Measurements from ENCODE around the gene RPTOR. TPM values are rescaled to one million over a fixed set of nuclear protein-coding genes. Genes with fewer than 3 reads are reported as not detected.

The RPTOR gene
- total RNA-seq, 3 donors from 2014 or later = 21.4 to 27.5 (median 23.6) TPM

GRCh38 chr17:80982426-80982974, 437.9 kb downstream of the RPTOR start:
- intact Hi-C loops (cut with DNase I; ENCODE audit: low total_unique reads) = loop anchor here (10.0 kb wide), 1 partner anchor 558 kb away; no protein-coding TSS in a partner anchor
- no peaks in the 10 kb centered on the region for H3K36me3 ChIP-seq
- H3K9me3 ChIP-seq = no peaks in the 10 kb centered on the region
- H3K4me1 ChIP-seq = no peaks in the 10 kb centered on the region
- peaks cover 8 to 14% of the 10 kb centered on the region in 2 donors for H3K27me3 ChIP-seq
- H3K4me3 ChIP-seq = no peak overlapping the region
- no peak for TF ChIP-seq POLR2A (IDR thresholded peaks at IDR 0.05)
- no peak for TF ChIP-seq CTCF (IDR thresholded peaks at IDR 0.05)
- TF ChIP-seq POLR2AphosphoS5 (IDR thresholded peaks at IDR 0.05) = no peak
- no peak for DNase-seq (ENCODE audit: low spot score in 2 of 2)
- H3K27ac ChIP-seq = no peak overlapping the region

GRCh38 chr17:80983545-80983944, 438.9 kb downstream of the RPTOR start:
- no peak overlapping the region for H3K27ac ChIP-seq

GRCh38 chr17:80984749-80985148, 440.1 kb downstream of the RPTOR start:
- DNase-seq (ENCODE audit: low spot score in 2 of 2) = no peak
- no peak overlapping the region for H3K27ac ChIP-seq
- H3K4me1 ChIP-seq = peaks cover 0 to 6% of the 10 kb centered on the region in 2 donors
- H3K36me3 ChIP-seq = no peaks in the 10 kb centered on the region
- peaks cover 5 to 10% of the 10 kb centered on the region in 2 donors for H3K27me3 ChIP-seq
- intact Hi-C loops (cut with DNase I; ENCODE audit: low total_unique reads) = loop anchor here (10.0 kb wide), 1 partner anchor 560 kb away; no protein-coding TSS in a partner anchor
- TF ChIP-seq POLR2A (IDR thresholded peaks at IDR 0.05) (no peak), POLR2AphosphoS5 (IDR thresholded peaks at IDR 0.05) (no peak), CTCF (IDR thresholded peaks at IDR 0.05) (no peak)
- H3K4me3 ChIP-seq = no peak overlapping the region
- no peaks in the 10 kb centered on the region for H3K9me3 ChIP-seq

More at GRCh38 chr17:80983545-80983944, 438.9 kb downstream of the RPTOR start:
- Histone ChIP-seq H3K4me3 (no peak overlapping the region), H3K9me3 (no peaks in the 10 kb centered on the region), H3K4me1 (no peaks in the 10 kb centered on the region), H3K36me3 (no peaks in the 10 kb centered on the region), H3K27me3 (peaks cover 8 to 14% of the 10 kb centered on the region in 2 donors)
- intact Hi-C loops (cut with DNase I; ENCODE audit: low total_unique reads) = loop anchor here (10.0 kb wide), 1 partner anchor 559 kb away; no protein-coding TSS in a partner anchor
- no peak for DNase-seq (ENCODE audit: low spot score in 2 of 2)
- TF ChIP-seq CTCF (IDR thresholded peaks at IDR 0.05) = no peak
- no peak for TF ChIP-seq POLR2AphosphoS5 (IDR thresholded peaks at IDR 0.05)
- no peak for TF ChIP-seq POLR2A (IDR thresholded peaks at IDR 0.05)

- H3K27ac ChIP-seq = no peak overlapping the region
- H3K4me1 ChIP-seq = peaks cover 0 to 6% of the 10 kb centered on the region in 2 donors
- H3K27me3 ChIP-seq = peaks cover 2% of the 10 kb centered on the region in 2 donors
- intact Hi-C loops (cut with DNase I; ENCODE audit: low total_unique reads) = loop anchor here (10.0 kb wide), 1 partner anchor 561 kb away; no protein-coding TSS in a partner anchor
- no peak for DNase-seq (ENCODE audit: low spot score in 2 of 2)
- H3K4me3 ChIP-seq = no peak overlapping the region
- TF ChIP-seq POLR2A (IDR thresholded peaks at IDR 0.05) = no peak
- TF ChIP-seq CTCF (IDR thresholded peaks at IDR 0.05) = no peak
- TF ChIP-seq POLR2AphosphoS5 (IDR thresholded peaks at IDR 0.05) = no peak
- no peaks in the 10 kb centered on the region for H3K36me3 ChIP-seq
- H3K9me3 ChIP-seq = no peaks in the 10 kb centered on the region
Measured at GRCh38 chr17:80986046-80986445, 441.4 kb downstream of the RPTOR start.

- H3K36me3 ChIP-seq = no peaks in the 10 kb centered on the region
- no peaks in the 10 kb centered on the region for H3K27me3 ChIP-seq
- no peak overlapping the region for H3K27ac ChIP-seq
- TF ChIP-seq CTCF (IDR thresholded peaks at IDR 0.05) (no peak), POLR2A (IDR thresholded peaks at IDR 0.05) (no peak)
- peaks cover 0 to 6% of the 10 kb centered on the region in 2 donors for H3K4me1 ChIP-seq
- no peaks in the 10 kb centered on the region for H3K9me3 ChIP-seq
- H3K4me3 ChIP-seq = no peak overlapping the region
- DNase-seq (ENCODE audit: low spot score in 2 of 2) = no peak
- intact Hi-C loops (cut with DNase I; ENCODE audit: low total_unique reads) = loop anchor here (10.0 kb wide), 1 partner anchor 562 kb away; no protein-coding TSS in a partner anchor
Measured at GRCh38 chr17:80986816-80987475, 442.3 kb downstream of the RPTOR start.
